NCI-H446 treated with DMSO at 0.1 percent for 48 hours (cell line): ENCODE data around the gene ITPR2.
"Not testable (repeated sequence)": the region's sequence is repeated elsewhere in the genome, so short reads cannot be mapped to it uniquely, and the experiment has no call there.

Experiments
- DNase-seq: peaks from one replicate; lab custom pipeline; 2025; lab: John Stamatoyannopoulos, UW

Gene ITPR2

DNA sequence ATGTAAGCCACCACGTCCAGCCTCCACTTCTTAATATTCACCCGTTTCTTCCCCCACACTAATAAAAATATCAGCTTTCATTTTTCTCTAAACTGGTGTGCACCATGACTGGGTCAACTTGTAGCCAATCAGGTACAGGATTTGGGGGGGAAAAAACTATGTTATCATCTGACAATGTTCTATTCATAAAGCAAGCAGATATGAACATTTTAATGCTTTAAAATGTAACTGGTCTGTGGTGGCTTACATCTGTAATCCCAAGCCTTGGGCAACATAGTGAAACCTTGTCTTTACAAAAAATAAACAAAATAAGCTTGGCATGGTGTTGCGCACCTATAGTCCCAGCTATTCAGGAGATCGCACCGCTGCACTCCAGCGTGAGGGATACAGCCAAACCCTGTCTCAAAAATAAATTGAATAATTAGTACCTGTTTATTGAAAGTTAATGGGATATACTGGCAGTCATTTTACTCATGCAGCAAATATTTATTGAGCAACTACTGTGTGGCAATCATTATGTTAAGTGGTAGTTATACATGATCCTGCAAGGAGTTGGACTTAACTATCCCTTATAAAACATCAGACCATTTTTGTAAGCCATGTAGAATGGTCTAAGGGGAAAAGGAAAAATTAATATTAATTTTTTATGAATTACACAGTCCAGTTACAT, 15.3 kb upstream of the ITPR2 start:
- no peak for DNase-seq

DNA sequence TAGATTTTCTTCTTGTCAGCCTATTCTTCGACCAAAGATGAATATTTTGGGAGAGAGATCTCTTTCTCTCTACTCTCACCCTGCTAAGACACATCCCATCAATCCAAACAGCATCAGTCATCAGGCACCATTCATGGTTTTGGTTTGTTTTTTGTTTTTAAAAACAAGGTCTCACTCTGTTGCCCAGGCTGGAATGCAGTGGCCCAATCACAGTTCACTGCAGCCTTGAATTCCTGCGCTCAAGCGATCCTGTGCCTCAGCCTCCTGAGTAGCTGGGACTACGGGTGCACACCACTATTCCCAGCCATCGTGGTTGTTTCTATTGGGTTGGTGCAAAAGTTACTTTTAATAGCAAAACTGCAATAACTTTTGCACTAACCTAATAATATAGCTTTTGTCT, 14.4 kb upstream of the ITPR2 start:
- no peak for DNase-seq

DNA sequence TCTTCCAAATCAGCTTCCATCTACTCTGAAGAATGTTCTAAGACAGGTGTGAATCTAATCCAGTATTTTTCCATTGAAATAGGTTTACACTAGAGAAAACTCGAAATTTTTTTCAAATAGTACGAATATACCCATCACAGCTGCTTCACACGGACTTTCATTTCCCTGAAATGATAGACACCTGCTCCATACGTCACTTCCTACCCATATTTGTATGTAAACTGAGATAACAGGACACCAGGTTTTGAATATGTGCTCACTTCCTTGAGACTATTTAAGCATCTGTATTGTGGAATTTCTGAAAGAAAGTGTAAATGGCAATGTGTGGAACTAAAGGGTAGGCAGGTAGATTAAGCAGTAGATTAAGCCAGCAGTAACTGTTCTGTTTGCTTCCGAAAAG, 13.4 kb upstream of the ITPR2 start:
- no peak for DNase-seq

DNA sequence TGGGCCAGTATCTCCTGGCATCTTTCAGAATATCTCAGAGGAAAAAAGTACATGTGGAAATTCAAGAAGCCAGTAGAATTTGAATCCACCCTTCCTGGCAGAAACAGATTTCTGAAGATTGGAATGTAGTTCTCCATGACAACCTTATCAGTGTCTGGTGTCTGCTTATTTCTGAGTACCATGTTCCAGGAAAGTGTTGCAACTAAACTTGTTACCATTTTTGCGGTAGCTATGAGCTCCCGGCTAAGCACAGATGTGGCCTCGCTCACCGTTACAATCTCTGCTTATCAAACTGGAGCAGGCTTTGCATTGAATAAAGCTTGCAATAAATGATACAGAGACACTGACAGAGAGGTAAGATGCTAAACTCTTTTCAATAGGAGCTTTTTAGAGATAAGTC, 13.0 kb upstream of the ITPR2 start:
- no peak for DNase-seq

DNA sequence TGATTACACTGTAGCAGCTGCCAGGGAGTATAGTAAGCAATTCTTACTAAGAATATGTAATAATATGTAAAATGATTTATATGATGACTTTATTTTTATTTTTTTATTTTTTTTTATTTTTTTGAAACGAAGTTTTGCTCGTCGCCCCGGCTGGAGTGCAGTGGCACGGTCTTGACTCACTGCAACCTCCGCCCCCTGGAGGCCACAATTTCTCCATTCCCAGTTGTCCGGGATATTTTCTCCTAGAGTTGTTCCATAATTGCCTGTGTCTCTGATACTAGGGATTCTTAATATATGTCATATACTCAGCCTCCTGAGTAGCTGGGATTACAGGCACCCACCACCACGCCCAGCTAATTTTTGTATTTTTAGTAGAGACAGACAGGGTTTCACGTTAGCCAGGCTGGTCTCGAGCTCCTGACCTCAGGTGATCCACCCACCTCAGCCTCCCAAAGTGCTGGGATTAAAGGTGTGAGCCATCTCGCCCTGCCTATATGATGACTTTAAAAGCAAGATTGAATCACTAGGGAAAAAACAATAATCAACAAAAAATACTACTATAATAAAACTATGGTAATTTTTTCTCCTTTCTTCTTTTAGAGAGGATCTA, 12.2 kb upstream of the ITPR2 start:
- DNase-seq: no peak

DNA sequence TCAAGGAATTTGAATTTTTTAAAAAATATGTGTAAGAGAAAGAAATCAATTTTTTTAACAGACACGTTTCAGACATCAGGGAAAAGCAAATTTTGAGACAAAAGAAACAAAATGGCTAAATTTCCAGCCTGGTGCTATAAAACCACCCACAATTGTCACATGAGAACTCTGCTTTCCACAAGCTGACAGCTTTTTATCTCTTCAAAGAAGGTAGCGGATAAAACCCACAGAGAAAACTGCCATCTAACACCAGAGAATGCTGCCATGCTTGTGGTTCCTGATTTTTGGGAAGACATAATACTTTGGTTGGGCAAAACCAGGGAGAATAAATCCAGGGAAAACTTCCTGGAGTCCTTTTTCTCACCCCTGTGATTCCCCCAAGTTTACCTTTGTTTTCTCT, 10.3 kb upstream of the ITPR2 start:
- no peak for DNase-seq

DNA sequence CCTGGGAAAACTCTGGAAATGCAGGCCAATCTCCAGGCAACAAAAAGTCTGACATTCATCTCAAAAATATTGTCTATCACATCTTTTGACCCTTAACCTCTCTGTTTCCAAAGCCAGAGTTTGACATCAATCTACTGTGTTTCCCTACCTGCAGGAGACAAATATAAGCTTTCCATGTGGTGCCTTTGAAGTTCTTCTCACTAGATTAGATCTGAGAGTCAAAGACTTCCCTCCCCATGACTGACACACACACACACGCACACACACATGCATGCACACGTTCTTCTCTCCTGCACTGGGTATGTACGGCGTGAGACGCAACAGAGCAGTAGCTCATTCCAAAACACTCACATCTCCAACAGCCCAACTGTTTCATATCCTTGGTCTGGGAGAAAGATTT, 8.1 kb upstream of the ITPR2 start:
- DNase-seq: no peak

DNA sequence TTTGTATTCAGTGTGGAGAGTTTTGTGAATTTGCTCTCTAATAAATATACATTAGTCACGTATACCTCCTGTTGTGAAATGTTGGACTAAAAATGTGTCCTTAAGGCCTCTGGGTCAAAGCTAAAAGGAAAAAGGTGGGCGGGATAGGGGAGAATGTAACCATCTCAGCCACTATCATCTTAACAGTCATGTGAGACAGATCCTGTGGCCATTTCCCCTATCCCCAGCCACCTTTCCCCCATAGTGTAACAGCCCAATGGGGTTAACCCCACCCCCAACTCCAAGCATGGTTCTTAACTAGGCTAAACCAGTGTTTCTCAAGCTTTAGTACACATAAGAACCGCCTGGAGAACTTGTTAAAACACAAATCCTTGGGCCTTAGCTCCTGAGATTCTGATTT, 6.5 kb upstream of the ITPR2 start:
- no peak for DNase-seq

DNA sequence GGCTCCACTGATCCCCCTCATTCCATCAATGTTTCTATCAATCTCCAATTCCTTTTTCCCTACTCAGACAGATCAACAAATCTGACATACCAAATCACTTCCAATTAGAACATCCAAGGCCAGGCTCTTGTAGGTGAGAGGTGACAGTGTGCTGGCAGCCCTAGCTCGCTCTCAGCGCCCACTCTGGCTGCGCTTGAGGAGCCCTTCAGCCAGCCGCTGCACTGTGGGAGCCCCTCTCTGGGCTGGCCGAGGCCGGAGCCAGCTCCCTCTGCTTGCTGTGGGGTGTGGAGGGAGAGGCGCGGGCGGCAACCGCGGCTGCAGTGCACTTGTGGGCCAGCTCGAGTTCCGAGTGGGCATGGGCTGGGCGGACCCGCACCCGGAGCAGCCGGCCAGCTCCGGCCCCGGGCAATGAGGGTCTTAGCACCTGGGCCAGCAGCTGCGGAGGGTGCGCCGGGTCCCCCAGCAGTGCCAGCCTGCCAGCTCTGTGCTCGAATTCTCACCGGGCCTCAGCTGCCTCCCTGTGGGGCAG, 6.0 kb upstream of the ITPR2 start:
- DNase-seq: no peak

DNA sequence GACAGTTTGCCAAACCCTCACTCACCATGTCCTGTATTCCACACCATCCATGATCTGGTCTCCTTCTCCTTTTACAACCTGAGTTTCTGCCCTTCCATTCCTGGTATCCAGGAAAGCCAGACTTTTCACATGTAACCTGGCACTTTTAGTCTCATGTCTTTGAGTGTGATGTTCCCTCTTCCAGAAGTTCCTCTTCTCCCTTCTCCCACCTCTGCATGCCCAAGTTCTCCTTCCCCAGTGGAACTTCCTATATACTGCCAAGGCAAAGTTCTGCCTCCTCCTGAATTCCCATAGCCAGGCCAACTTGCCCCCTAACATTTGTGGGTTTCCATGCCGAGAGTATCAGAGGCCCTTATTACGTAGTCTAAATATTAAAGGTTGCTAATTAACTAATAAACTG, 3.2 kb upstream of the ITPR2 start:
- DNase-seq: no peak

DNA sequence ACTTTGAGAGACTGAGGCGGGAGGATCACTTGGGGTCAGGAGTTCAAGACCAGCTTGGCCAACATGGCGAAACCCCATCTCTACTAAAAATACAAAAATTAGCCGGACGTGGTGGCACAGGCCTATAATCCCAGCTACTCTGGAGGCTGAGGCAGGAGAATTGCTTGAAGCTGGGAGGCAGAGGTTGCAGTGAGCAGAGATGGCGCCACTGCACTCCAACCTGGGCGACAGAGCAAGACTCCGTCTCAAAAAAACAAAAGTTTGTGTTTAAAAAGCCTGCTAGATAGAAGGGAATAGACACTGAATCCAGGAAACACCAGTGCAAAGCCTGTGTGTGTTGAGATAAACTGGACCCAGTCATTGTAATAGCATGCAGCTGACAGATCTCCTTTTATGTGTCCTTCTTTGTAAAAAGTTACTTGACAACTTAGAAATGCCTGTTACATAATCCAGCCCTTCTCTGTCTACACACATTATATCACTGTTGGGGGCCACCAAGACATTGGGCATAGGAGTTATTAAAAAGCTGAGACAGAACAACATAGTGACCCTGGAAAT, 1.6 kb upstream of the ITPR2 start:
- DNase-seq: not testable (repeated sequence)

DNA sequence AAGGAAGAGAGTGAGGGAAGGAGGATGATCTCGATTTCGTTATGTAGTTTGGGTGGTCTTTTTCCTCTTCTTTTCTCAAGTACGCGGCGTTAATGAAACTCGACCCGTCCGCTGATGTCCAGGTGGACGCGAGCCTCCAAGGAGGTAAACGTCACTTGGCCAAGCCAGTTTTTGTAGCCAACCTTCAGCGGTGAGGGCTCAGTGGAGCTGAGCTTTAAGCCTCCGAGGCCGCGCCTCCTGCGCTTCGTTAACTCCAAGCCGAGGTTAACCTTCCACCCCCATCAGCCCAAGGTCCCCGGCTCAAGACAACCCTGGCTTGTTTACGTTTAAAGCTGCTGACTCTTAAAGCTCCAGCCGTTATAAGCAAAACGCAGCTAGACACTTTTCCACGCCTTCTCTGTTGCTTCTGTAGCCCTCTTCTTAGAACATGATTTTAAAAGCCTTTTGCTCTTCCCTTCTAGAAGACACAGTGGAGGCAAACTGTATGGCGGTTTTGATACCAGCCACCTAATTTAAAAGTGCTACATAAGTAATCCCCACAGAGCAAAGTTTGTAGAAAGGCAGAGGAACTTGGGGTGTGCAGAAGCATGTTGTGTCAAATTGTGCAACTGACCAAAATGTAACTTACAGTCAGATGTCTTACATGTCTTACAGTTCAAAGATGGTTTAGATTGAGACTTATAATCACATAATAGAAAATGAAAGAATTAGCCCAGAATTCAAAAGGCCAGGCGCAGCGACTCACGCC, 923 bp upstream of the ITPR2 start:
- no peak for DNase-seq

DNA sequence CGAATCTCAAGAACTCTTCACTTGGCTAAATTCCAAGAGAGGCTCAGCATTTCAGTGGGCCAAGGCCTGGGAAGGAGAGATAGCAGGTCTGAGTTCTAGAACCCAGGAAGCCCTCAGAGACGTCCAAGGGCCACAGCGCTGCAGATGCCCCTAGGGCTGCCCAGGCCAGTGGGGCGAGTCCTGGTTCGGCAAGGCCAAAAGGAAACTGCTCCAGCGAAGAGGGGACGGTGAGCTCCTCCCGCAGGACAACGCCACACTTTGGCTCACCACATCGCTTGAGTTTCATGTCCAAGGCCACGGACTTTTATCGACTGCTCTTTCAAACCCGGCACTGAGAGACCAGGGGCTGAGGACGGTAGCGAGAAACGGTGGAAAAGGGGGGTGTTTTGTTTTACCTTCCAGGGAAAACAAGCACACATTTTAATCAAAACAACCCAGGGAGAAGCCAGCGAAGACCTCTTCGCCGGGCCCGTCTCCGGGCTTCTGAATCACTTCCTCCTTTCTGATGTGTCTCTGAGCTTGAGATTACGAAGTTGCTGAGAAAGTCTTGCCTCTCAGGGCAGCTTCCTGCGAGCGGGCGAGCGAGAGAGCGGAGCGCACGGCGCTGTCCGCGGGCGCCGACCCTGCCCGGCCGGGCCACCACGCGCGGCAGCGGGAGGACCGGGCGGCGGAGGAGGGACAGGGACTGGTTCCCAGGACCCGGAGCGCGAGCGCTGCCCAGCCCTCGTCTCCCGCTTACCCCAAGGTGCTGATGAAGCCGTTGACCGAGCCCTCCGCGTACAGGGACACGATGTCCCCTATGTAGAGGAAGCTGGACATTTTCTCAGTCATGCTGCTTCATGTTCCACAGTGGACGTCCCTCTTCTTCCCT, 808 bp downstream of the ITPR2 start:
- DNase-seq: no peak

DNA sequence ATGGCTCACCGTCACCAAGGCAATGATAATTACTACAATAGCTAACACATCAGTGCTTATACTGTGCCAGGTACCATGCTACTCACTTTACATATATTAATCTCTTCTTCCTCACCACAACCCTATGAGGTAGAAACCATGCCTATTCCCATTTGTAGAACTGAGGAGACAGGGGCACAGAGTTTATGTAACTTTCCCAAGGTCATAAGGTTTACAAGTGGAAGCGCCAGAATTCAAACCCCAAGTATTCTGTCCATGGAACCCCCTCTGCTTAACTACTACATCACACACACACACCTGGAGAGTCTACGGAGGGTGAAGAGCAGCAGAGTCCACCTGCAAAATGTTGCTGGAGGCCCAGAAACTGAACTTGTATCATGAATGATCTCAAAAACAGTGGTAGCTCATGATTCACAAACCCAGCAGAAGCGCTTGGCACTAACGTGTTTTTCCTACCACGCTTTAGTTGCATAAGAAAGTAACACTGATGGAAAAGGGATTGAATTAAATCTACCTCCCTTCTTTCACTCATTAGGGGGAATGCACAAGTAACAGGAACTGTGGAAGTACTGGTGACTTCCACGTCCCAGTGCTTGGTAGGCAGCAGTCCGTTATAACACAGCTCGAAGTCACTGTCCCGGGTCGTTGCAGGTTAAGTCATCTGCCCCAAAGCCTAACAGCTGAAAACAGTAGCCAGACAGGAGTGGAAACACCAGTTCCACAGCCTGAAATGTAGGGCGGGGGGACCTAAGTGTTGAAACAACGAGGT, 2.0 kb downstream of the ITPR2 start:
- DNase-seq: no peak

DNA sequence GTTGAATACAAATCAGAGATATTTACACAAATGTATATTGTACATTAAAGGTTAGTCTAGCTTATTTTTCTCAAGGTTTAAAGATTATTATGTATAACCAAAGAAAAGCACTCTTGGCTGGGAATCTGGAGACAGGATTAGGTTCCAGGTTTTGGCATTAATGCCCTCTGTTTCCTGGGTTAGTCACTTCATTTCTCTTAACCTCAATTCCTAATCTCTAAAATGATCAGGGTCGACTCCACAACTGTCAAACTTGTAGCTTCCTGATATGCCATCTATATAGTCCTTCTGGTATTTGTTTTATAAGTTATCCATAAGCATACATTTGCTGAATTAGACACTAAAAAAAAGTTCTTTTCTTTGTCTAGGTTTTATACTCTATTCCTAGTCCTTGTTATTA, 2.6 kb downstream of the ITPR2 start:
- no peak for DNase-seq

DNA sequence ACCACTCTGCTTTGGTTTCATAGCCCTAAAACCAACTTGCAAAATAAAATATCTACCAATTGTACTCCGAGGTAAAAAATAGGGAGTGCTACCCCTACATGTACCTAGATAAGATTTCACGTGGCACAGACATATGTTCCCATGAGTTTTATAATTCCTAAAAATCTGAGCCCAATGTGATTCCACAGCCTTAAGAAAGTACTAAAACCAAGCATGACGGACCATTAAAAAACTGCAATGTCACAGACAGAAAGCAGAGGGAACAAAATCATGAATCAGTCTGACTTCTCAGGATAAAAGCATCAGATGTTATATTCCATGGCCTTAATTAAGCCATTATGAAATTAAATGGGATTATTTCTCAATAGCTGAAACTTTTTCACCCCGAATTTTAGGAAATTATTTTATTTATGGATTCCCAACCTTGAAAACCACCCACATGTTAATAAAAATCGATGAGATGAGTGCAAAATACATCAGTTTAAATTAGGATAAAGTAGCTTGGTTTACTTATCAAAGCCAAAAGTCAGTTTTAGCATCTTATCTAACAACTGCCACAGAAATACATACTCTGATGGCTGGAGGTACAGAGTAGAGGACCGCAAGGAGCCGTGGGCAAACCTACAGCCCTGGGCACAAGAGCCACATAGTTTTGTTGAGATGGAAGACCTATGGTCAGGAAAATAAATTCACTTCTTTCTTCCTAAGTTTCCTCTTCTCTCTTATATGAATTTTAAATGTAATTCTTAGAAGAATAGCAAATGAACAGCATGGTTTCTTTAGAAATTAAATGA, 4.5 kb downstream of the ITPR2 start:
- no peak for DNase-seq

DNA sequence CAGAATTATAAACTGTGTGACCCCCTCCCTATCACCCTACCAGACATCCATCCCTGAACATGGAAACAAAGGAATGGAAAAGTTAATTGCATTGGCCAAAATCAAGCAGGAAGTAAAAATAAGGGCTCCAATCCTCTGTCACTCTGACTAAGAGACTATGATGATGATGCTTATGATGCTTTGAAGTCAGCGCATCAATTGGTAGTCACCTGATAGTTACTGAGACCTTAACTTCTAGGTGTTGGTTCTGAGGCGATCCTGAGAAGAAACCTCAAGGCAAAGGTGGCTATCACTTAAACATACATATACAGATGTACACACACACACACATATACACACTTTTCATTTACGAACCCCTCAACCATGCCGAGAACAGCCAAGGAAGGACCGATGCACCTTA, 6.6 kb downstream of the ITPR2 start:
- no peak for DNase-seq

DNA sequence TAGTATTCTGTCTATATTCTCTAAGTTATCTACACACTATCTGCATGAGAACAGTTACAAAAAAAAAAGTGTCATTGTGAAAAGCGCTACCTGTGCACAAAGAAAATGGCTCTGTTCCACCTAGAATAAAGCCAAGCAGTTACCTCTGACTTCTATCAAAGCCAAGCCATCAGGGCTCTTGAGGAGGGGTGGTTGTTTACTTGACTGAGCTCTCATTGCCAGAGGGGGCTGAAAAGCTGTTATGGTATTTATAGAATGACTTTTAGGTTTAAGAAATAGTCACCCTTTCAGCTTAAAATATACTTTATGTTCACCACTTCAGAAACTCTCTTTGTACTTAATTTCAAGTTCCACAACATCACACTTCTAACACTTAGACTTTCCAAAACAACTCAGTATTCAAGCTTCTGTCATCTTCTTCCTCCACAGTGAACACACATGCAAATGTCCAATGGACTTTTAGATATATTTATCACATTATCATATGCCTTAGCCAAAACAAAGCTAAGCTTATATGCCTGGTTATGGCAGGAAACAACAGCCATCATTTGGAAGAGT, 7.5 kb downstream of the ITPR2 start:
- DNase-seq: no peak

DNA sequence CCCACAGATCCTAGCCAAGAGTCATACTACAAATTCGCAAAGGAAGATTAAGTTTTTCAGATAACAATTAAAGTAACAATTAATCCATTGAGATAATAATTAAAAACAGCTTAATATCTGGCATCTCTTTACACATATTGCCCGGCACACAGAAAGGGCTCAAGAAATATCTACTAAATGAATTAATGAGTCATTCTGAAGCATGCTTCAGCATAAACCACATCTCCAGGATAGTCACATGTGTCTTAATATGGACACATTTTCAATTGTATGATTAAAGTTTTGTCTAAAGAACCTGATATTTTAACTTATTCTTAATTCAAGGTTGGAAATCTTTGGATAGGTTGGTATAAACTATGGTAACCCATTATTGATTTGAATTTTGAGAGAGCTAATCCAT, 9.6 kb downstream of the ITPR2 start:
- DNase-seq: no peak

DNA sequence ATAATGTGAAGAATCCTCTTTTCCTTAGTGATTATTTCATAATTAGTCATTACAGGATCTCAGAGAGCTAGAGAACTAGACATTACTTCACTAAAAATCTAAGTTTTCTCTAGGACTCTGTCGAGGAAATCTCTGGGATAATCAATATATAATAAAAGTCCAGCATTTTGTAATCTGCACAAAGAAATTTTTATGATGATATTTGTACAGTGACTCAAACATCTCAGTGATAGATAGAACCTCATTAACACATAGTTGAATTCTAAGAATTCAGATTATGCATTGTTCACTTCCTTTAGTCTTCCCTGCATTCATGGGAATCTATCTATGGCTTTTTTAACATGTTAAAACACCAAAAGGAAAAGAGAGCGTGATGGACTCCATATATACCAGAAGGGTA, 11.0 kb downstream of the ITPR2 start:
- no peak for DNase-seq
